Measurements from ENCODE around the gene SPTA1. TPM values are rescaled to one million over a fixed set of nuclear protein-coding genes. Genes with fewer than 3 reads are reported as not detected.

SPTA1 gene
- total RNA-seq, 2 experiments from 2014 or later: 0.31 TPM; not detected in 1

DNA sequence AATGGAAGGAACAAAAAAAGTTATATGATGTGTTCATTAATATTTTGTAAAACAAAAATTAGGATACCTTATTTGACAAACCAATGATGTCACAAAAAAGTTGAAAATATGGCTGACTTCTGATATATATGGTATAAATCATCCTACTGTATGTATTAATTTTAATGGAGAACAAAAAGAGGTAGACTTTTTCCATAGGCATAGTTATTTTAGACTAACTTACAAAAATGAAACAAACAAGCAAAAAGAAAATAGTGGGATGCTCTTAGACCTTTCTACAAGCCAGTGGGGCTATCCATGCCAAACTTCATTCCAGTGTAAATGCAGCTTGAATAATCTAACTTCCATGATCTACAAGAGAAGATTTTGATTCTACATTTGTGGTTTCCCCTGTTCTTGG lies 522 bp upstream of the SPTA1 start:
- intact Hi-C loops (cut with micrococcal nuclease): no loop called here
- Mint-ChIP-seq H3K36me3 (ENCODE audit: low read depth) (no peaks in the 10 kb centered on the region), H3K27me3 (peaks cover 14% of the 10 kb centered on the region), H3K27ac (no peak overlapping the region), H3K4me3 (no peak overlapping the region), H3K9me3 (no peaks in the 10 kb centered on the region), H3K4me1 (ENCODE audit: low read depth) (no peaks in the 10 kb centered on the region)
- ChIA-PET POLR2A (no interaction called here), CTCF (no interaction called here)
- DNase-seq: no peak
- no peak for ATAC-seq
- TF ChIP-seq, protein P1, sequence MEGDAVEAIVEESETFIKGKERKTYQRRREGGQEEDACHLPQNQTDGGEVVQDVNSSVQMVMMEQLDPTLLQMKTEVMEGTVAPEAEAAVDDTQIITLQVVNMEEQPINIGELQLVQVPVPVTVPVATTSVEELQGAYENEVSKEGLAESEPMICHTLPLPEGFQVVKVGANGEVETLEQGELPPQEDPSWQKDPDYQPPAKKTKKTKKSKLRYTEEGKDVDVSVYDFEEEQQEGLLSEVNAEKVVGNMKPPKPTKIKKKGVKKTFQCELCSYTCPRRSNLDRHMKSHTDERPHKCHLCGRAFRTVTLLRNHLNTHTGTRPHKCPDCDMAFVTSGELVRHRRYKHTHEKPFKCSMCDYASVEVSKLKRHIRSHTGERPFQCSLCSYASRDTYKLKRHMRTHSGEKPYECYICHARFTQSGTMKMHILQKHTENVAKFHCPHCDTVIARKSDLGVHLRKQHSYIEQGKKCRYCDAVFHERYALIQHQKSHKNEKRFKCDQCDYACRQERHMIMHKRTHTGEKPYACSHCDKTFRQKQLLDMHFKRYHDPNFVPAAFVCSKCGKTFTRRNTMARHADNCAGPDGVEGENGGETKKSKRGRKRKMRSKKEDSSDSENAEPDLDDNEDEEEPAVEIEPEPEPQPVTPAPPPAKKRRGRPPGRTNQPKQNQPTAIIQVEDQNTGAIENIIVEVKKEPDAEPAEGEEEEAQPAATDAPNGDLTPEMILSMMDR (IDR thresholded peaks at IDR 0.05): no peak

DNA sequence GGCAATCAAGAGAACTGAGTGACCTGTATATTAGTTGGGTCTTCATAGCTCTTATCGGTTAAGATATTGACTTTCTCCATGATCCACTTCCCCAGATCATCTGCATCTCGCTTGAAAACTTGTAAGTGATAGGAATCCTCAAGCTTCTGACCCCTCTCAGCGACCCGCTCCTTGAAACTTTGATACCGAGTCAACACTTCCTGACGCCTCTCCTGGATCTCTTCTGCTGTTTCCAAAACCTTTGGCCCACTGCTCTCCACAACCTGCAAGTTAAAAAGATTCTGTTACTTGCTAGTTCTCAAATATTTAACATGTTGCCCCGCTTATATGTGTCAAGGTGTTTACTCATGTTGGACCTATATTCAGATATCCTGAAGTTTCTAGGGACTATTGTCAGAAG lies 1.4 kb downstream of the SPTA1 start:
- no peak for ATAC-seq
- H3K4me1 Mint-ChIP-seq (ENCODE audit: low read depth): no peaks in the 10 kb centered on the region
- no peaks in the 10 kb centered on the region for H3K36me3 Mint-ChIP-seq (ENCODE audit: low read depth)
- TF ChIP-seq, protein P1 (IDR thresholded peaks at IDR 0.05): no peak
- ChIA-PET CTCF (no interaction called here), POLR2A (no interaction called here)
- no peak overlapping the region for H3K4me3 Mint-ChIP-seq
- no peak for DNase-seq
- no peak overlapping the region for H3K27ac Mint-ChIP-seq
- H3K9me3 Mint-ChIP-seq: no peaks in the 10 kb centered on the region
- intact Hi-C loops (cut with micrococcal nuclease): no loop called here
- H3K27me3 Mint-ChIP-seq: peaks cover 14% of the 10 kb centered on the region

DNA sequence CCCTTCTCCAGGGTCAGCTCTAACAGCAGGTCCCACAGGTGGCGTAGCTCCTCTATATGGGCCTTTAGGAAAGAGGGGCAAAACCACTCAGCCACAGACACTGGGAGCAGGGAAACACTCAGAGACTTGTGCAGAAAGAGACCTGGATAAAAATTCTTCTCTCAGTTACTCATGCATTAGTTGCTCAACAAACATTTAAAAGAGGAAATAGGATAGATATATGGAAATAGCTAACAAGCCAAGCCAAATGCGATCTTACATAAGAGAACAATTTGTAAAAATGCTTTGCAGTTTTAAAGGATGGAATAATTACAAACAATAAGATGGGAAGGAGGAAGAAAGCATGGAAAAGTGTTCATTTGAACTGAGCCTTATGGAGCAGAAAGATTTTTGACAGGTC lies 4.9 kb downstream of the SPTA1 start:
- no peak for ATAC-seq
- POLR2A ChIA-PET: no interaction called here
- no peaks in the 10 kb centered on the region for H3K4me1 Mint-ChIP-seq (ENCODE audit: low read depth)
- no peaks in the 10 kb centered on the region for H3K9me3 Mint-ChIP-seq
- CTCF ChIA-PET: no interaction called here
- H3K4me3 Mint-ChIP-seq: no peak overlapping the region
- no peak overlapping the region for H3K27ac Mint-ChIP-seq
- intact Hi-C loops (cut with micrococcal nuclease): no loop called here
- H3K36me3 Mint-ChIP-seq (ENCODE audit: low read depth): no peaks in the 10 kb centered on the region
- H3K27me3 Mint-ChIP-seq: peaks cover 10% of the 10 kb centered on the region
- no peak for DNase-seq
- TF ChIP-seq, protein P1 (IDR thresholded peaks at IDR 0.05): no peak

DNA sequence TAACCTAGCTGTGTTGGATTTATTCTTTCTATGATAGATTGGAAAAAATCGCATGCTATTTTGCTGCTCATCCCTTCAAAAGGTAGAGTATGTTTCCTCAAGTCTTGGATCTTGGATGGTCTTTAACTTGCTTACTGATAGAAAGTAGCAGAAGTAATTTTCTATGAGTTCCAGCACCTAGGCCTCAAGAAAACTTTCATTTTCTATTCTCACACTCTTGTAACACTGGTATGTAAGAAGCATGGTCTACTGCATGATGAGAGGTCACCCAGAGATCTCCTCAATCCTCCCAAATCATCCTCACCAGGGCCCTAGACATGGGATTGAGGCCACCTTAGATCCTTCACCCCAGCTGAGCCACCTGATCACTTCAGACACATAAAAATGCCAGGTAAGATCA lies 7.2 kb downstream of the SPTA1 start:
- ChIA-PET POLR2A (no interaction called here), CTCF (no interaction called here)

DNA sequence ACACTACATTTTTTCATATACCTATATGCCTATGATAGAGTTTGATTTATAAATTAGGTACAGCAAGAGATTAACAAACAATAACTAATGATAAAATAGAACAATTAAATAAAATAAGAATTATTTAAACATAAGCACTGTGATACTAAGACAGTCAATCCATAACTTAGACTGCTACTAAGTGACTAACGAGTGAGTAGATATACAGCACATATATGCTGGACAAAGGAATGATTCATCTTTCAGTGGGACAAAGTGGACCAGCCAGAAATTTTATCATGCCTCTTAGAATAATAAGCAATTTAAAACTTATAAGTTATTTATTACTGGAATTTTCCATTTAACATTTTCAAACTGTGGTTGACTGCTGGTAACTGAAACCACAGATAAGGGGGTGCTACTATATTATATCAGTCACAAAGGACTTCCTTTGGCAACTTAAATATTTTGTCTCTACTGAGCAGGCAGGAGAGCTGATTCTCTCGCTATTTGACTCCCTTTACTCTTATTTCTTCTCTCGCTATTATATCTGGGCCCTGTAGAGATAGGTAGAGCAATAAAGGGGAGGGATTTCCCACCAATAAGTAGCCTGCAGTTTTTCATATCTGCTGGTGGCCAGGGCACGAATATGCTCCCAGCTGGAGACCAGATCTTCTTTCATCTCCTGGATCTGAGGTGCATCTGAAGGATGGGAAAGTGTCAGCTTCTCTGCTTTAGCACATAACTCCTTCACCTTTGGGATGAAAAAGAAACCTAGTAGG lies 10.8 kb downstream of the SPTA1 start:
- Mint-ChIP-seq H3K27me3 (peaks cover 4% of the 10 kb centered on the region), H3K4me1 (ENCODE audit: low read depth) (no peaks in the 10 kb centered on the region), H3K9me3 (no peaks in the 10 kb centered on the region), H3K36me3 (ENCODE audit: low read depth) (no peaks in the 10 kb centered on the region), H3K4me3 (no peak overlapping the region), H3K27ac (no peak overlapping the region)
- ChIA-PET POLR2A (no interaction called here), CTCF (no interaction called here)
- intact Hi-C loops (cut with micrococcal nuclease): no loop called here
- TF ChIP-seq, protein P1 (IDR thresholded peaks at IDR 0.05): no peak
- DNase-seq: no peak
- ATAC-seq: no peak

More for the DNA sequence above, 7.2 kb downstream of the SPTA1 start:
- Mint-ChIP-seq H3K9me3 (no peaks in the 10 kb centered on the region), H3K36me3 (ENCODE audit: low read depth) (no peaks in the 10 kb centered on the region), H3K4me3 (no peak overlapping the region), H3K27me3 (peaks cover 2% of the 10 kb centered on the region), H3K27ac (no peak overlapping the region), H3K4me1 (ENCODE audit: low read depth) (no peaks in the 10 kb centered on the region)
- TF ChIP-seq, protein P1 (IDR thresholded peaks at IDR 0.05): no peak
- DNase-seq (no peak), ATAC-seq (no peak)
- intact Hi-C loops (cut with micrococcal nuclease): no loop called here

Measured in activated CD8-positive, alpha-beta T cell treated with anti-CD3 and anti-CD28 coated beads for 36 hours (primary cell).